Loucy (cell line): ENCODE results near the gene POU3F1.

ENCODE experiments used
- H2AFZ ChIP-seq: fragments of 200-600 bp; sonication (generic); 2 replicates; pipeline ENCODE4 v1.6.0; 2016; ENCODE audit warnings: antibody characterized with exemption, mild to moderate bottlenecking, low read length, moderate library complexity
- H3F3A ChIP-seq: fragments of 200-600 bp; 2 replicates; pipeline ENCODE4 v1.6.0; 2016; ENCODE audit warnings: antibody characterized with exemption, low read depth, mild to moderate bottlenecking
- H3K27me3 ChIP-seq: fragments of 200-600 bp; sonication (generic); 2 replicates; pipeline ENCODE4 v1.6.1; 2014; ENCODE audit warnings: low read length, mild to moderate bottlenecking; ENCODE audit not compliant: insufficient read depth, poor library complexity, severe bottlenecking
- H3K36me3 ChIP-seq: fragments of 200-600 bp; sonication (generic); 2 replicates; pipeline ENCODE4 v1.6.1; 2016; ENCODE audit warnings: low read length; ENCODE audit not compliant: insufficient read depth
- H3K4me1 ChIP-seq: fragments of 200-600 bp; sonication (generic); 2 replicates; pipeline ENCODE4 v1.5.1; 2014; ENCODE audit warnings: low read length, mild to moderate bottlenecking; ENCODE audit not compliant: insufficient read depth, poor library complexity, severe bottlenecking
- H3K4me2 ChIP-seq: fragments of 200-600 bp; sonication (generic); 2 replicates; pipeline ENCODE4 v1.6.0; 2014; ENCODE audit warnings: antibody characterized with exemption, low read length, low read depth, mild to moderate bottlenecking; ENCODE audit not compliant: poor library complexity, severe bottlenecking
- H3K4me3 ChIP-seq: fragments of 200-600 bp; sonication (generic); 2 replicates; pipeline ENCODE4 v1.5.1; 2014; ENCODE audit warnings: low read length, mild to moderate bottlenecking, mixed read lengths; ENCODE audit not compliant: poor library complexity, severe bottlenecking
- H3K79me2 ChIP-seq: fragments of 200-600 bp; sonication (generic); 2 replicates; pipeline ENCODE4 v1.6.1; 2014; ENCODE audit warnings: low read length; ENCODE audit not compliant: insufficient read depth
- H3K9ac ChIP-seq: fragments of 200-600 bp; sonication (generic); 2 replicates; pipeline ENCODE4 v1.6.0; 2014; ENCODE audit warnings: mild to moderate bottlenecking, low read depth, low read length, moderate library complexity; ENCODE audit not compliant: poor library complexity, severe bottlenecking
- H3K9me2 ChIP-seq: fragments of 200-600 bp; sonication (generic); replicated peaks from 2 replicates; pipeline ENCODE4 v1.6.1; 2016; ENCODE audit warnings: low read depth, low read length, mixed read lengths
- H3K9me3 ChIP-seq: fragments of 200-600 bp; sonication (generic); 2 replicates; pipeline ENCODE4 v1.6.1; 2014; ENCODE audit warnings: mild to moderate bottlenecking, antibody characterized with exemption, low read length, low read depth; ENCODE audit not compliant: insufficient read depth
- H4K20me1 ChIP-seq: fragments of 200-600 bp; sonication (generic); 2 replicates; pipeline ENCODE4 v1.6.0; 2014; ENCODE audit warnings: antibody characterized with exemption, low read length, mild to moderate bottlenecking; ENCODE audit not compliant: insufficient read depth, poor library complexity, severe bottlenecking
- EZH2phosphoT487 ChIP-seq: fragments of 200-600 bp; IDR thresholded peaks from 2 replicates; pipeline ENCODE4 v1.6.1; 2018; ENCODE audit warnings: antibody characterized with exemption, mild to moderate bottlenecking, moderate library complexity, borderline replicate concordance
- TF ChIP-seq, protein P1 (sequence below): fragments of 200-600 bp; sonication (generic); conservative IDR thresholded peaks from 2 replicates; pipeline ENCODE4 v1.5.1; 2014; ENCODE audit warnings: mild to moderate bottlenecking, antibody characterized with exemption, low read length

POU3F1 gene

GRCh38 chr1:38009088-38009840, 37.3 kb downstream of the POU3F1 start:
- Histone ChIP-seq H2AFZ (peak overlapping the region; percentile 3; the same call in 1 of the 2 replicates), H3K9me2 (no peaks in the 10 kb centered on the region), H3K36me3 (no peaks in the 10 kb centered on the region), H3K27me3 (no peaks in the 10 kb centered on the region), H3K4me2 (peak overlapping the region; percentile 56), H4K20me1 (peaks cover 7% of the 10 kb centered on the region), H3K79me2 (peaks cover 23% of the 10 kb centered on the region), H3K4me3 (no peak overlapping the region), H3F3A (no peaks in the 10 kb centered on the region), H3K9ac (peak overlapping the region; percentile 72), H3K9me3 (no peaks in the 10 kb centered on the region), H3K4me1 (peaks cover 34% of the 10 kb centered on the region)
- TF ChIP-seq, protein P1, sequence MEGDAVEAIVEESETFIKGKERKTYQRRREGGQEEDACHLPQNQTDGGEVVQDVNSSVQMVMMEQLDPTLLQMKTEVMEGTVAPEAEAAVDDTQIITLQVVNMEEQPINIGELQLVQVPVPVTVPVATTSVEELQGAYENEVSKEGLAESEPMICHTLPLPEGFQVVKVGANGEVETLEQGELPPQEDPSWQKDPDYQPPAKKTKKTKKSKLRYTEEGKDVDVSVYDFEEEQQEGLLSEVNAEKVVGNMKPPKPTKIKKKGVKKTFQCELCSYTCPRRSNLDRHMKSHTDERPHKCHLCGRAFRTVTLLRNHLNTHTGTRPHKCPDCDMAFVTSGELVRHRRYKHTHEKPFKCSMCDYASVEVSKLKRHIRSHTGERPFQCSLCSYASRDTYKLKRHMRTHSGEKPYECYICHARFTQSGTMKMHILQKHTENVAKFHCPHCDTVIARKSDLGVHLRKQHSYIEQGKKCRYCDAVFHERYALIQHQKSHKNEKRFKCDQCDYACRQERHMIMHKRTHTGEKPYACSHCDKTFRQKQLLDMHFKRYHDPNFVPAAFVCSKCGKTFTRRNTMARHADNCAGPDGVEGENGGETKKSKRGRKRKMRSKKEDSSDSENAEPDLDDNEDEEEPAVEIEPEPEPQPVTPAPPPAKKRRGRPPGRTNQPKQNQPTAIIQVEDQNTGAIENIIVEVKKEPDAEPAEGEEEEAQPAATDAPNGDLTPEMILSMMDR, result 0 out of 2 replicates have a peak, but pooled peaks have one; percentile 21
- TF ChIP-seq EZH2phosphoT487, result no peak

- Histone ChIP-seq H3K9ac (no peak overlapping the region), H3K4me1 (peaks cover 44% of the 10 kb centered on the region), H2AFZ (0 out of 2 replicates have a peak overlapping the region, but pooled peaks have one; percentile 41), H4K20me1 (peaks cover 4% of the 10 kb centered on the region), H3K36me3 (no peaks in the 10 kb centered on the region), H3K9me3 (no peaks in the 10 kb centered on the region), H3K4me2 (peak overlapping the region; percentile 57), H3K79me2 (peaks cover 34% of the 10 kb centered on the region; the same call in 1 of the 2 replicates), H3F3A (no peaks in the 10 kb centered on the region), H3K27me3 (no peaks in the 10 kb centered on the region), H3K9me2 (no peaks in the 10 kb centered on the region), H3K4me3 (peak overlapping the region; percentile 58)
- TF ChIP-seq, protein P1, result no peak
- TF ChIP-seq EZH2phosphoT487, result no peak
Measured at GRCh38 chr1:38006008-38006828, 40.4 kb downstream of the POU3F1 start.

DNA sequence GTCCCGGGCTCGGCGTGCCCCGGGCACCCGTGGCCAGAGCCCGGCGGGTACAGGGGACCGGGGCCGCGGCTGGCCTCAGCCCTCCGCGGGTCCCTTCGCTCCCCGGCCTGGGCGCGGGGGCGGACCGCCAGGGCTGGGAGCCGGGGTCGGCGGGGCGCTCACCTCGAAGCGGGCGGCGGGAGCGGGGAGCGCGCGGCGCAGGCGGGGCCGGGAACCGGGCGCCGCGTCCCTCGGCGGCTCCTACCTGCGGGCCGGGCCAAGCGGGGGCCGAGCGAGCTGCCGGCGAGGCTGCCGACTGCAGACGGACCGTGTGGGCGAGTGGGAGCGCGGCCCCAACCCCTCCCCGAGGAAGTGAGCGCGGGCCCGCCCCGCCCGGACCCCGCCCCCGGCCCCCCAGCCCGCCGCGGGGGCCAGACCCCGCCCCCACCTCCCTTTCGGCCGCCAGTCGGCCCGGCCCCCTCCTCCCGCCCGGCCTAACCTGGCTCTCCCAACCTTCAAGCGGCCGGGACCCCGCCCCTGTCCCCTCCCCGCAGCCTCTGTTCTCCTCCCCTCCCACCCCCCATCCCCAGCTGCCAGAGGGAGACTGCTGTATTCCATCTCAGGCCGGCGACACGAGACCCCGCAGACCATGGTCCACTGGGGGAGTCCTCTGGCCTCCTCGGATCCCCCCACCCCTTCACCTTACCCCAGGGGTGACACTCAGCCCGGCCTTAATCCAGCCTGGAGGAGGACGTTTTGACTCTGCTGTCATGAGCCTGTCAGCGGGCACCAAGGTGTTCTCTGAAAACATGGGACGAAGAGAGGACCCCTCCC, 41.2 kb downstream of the POU3F1 start, which contains the start of gene FHL3:
TSS of gene FHL3 (minus strand) at position 320 of the 813 bp plus-strand sequence. CDS start 6,102 bp downstream, outside the sequence.
- peaks cover 51% of the 10 kb centered on the region for H3K4me1 ChIP-seq
- H4K20me1 ChIP-seq, result peaks cover 4% of the 10 kb centered on the region
- no peak for TF ChIP-seq EZH2phosphoT487
- TF ChIP-seq, protein P1, result no peak
- H2AFZ ChIP-seq, result 0 out of 2 replicates have a peak within 1 kb of the TSS, but pooled peaks have one; percentile 41
- peaks cover 34% of the 10 kb centered on the region; the same call in 1 of the 2 replicates for H3K79me2 ChIP-seq
- peak within 1 kb of the TSS; percentile 79 for H3K9ac ChIP-seq
- no peaks in the 10 kb centered on the region for H3K36me3 ChIP-seq
- H3F3A ChIP-seq, result no peaks in the 10 kb centered on the region
- peak within 1 kb of the TSS; percentile 77 for H3K4me3 ChIP-seq
- peak within 1 kb of the TSS; percentile 85 for H3K4me2 ChIP-seq
- no peaks in the 10 kb centered on the region for H3K27me3 ChIP-seq
- H3K9me2 ChIP-seq, result no peaks in the 10 kb centered on the region
- H3K9me3 ChIP-seq, result no peaks in the 10 kb centered on the region
